Adrenal gland (tissue), 5 donors: ENCODE measurements around the gene SSH3.

ENCODE experiments used
- CTCF ChIP-seq, 6 experiments: fragments of 450-650 bp in 4 of 6; fragments of 200-600 bp in 2 of 6; sonication (generic) in 1 of 6; IDR thresholded peaks; 1 replicate in 5 of 6; 2 replicates in 1 of 6; pipeline versions ENCODE4 v1.5.1 to v1.8.0; 2016 to 2021; ENCODE audit warnings: antibody characterized with exemption in 6 of 6, mild to moderate bottlenecking in 2 of 6, moderate library complexity in 1 of 6
- POLR2A ChIP-seq, 2 donors: fragments of 450-650 bp; IDR thresholded peaks; one replicate each; pipeline ENCODE4 v1.6.1; 2017; ENCODE audit warnings: antibody characterized with exemption in 2 of 2, mild to moderate bottlenecking in 2 of 2, moderate library complexity in 1 of 2
- donor health status: DM: no; HTN: no; CAD: no.

- no peak for TF ChIP-seq CTCF (IDR thresholded peaks at IDR 0.05)
- TF ChIP-seq POLR2A (IDR thresholded peaks at IDR 0.05) = no peak
These were observed 17.4 kb downstream of the SSH3 start for GRCh38 chr11:67320691-67321090.
